ENCODE results near the gene MYH3. TPM values are rescaled to one million over a fixed set of nuclear protein-coding genes. Genes with fewer than 3 reads are reported as not detected.

The MYH3 gene
- total RNA-seq, 1 experiment from 2014 or later: 2.9 TPM

DNA sequence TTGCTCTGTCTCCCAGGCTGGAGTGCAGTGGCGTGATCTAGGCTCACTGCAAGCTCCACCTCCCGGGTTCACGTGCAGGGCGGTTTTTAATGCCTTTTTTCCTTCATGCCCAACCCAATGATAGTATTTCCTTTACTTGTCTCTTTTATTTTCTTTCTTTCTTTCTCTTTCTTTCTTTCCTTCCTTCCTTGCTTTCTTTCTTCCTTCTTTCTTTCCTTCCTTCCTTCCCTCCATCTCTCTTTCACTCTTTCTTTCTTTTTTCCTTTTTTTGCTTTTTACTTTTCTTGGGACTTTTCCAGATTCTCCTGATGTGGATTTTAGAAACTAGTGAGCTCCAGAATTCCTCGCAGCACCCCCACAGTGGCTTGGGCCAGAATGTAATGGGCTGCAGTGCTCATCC is 3.1 kb downstream of the MYH3 start:
- H3K9ac ChIP-seq (ENCODE audit: extremely low read depth, insufficient read length, low read length): no peak overlapping the region
- H4K8ac ChIP-seq (replicated peaks; ENCODE audit: insufficient read length, low read depth, low read length): no peak overlapping the region
- DNase-seq: no peak
- H3K18ac ChIP-seq (ENCODE audit: insufficient read length, low read depth, low read length): no peak overlapping the region
- no peak overlapping the region for H3K14ac ChIP-seq (ENCODE audit: insufficient read depth, low read length)
- no peak overlapping the region for H2BK120ac ChIP-seq (ENCODE audit: low read depth, low read length, poor library complexity, severe bottlenecking)
- H3K9me3 ChIP-seq (ENCODE audit: control insufficient read depth, low read depth, low read length): no peaks in the 10 kb centered on the region
- no peaks in the 10 kb centered on the region for H3K27me3 ChIP-seq (ENCODE audit: insufficient read depth, low read length)
- H3K23me2 ChIP-seq (ENCODE audit: insufficient read length, low read depth, low read length, poor library complexity, severe bottlenecking): no peaks in the 10 kb centered on the region
- no peak overlapping the region for H3K27ac ChIP-seq (ENCODE audit: insufficient read length, low read depth, low read length)
- H2BK12ac ChIP-seq (ENCODE audit: insufficient read length, low read depth, low read length): no peak overlapping the region
- no peak overlapping the region for H2AFZ ChIP-seq (ENCODE audit: low read length)
- no peak overlapping the region for H2AK5ac ChIP-seq (ENCODE audit: insufficient read length, low read length)
- Mint-ChIP-seq H3K4me1 (peaks cover 4 to 11% of the 10 kb centered on the region in 2 experiments; a peak in 3 of 4 replicates), H3K36me3 (ENCODE audit: insufficient read depth in 1 of 3, low read depth in 3 of 3) (no peaks in the 10 kb centered on the region), H3K27ac (peak overlapping the region in 1 of 3 experiments; percentile 59; a peak in 2 of 7 replicates), H3K9me3 (no peaks in the 10 kb centered on the region), H3K4me3 (no peak overlapping the region), H3K27me3 (ENCODE audit: low read depth) (no peaks in the 10 kb centered on the region; the same call in none of the 2 replicates)
- no peak overlapping the region for H3K23ac ChIP-seq (ENCODE audit: insufficient read length, low read depth, low read length)
- H3K79me2 ChIP-seq (ENCODE audit: insufficient read depth, low read length): no peaks in the 10 kb centered on the region
- H3K4me2 ChIP-seq (ENCODE audit: insufficient read depth, insufficient read length, low read length): no peak overlapping the region
- H2BK15ac ChIP-seq (ENCODE audit: low read depth, low read length): no peak overlapping the region
- TF ChIP-seq, protein P1, sequence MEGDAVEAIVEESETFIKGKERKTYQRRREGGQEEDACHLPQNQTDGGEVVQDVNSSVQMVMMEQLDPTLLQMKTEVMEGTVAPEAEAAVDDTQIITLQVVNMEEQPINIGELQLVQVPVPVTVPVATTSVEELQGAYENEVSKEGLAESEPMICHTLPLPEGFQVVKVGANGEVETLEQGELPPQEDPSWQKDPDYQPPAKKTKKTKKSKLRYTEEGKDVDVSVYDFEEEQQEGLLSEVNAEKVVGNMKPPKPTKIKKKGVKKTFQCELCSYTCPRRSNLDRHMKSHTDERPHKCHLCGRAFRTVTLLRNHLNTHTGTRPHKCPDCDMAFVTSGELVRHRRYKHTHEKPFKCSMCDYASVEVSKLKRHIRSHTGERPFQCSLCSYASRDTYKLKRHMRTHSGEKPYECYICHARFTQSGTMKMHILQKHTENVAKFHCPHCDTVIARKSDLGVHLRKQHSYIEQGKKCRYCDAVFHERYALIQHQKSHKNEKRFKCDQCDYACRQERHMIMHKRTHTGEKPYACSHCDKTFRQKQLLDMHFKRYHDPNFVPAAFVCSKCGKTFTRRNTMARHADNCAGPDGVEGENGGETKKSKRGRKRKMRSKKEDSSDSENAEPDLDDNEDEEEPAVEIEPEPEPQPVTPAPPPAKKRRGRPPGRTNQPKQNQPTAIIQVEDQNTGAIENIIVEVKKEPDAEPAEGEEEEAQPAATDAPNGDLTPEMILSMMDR (conservative IDR thresholded peaks at IDR 0.05): no peak
- no peaks in the 10 kb centered on the region for H3K79me1 ChIP-seq (ENCODE audit: insufficient read depth, low read depth, low read length, poor library complexity, severe bottlenecking)
- H2BK5ac ChIP-seq (ENCODE audit: insufficient read length, low read length): no peak overlapping the region
- H3K4me1 ChIP-seq (ENCODE audit: insufficient read depth, low read length): no peaks in the 10 kb centered on the region
- H3T11ph ChIP-seq (ENCODE audit: low read length): no peak overlapping the region
- H4K91ac ChIP-seq (ENCODE audit: insufficient read length, low read depth, low read length): no peak overlapping the region
- H2BK20ac ChIP-seq (ENCODE audit: low read depth, low read length, poor library complexity, severe bottlenecking): no peak overlapping the region
- no peak overlapping the region for H4K5ac ChIP-seq (ENCODE audit: insufficient read length, low read depth, low read length)
- H4K20me1 ChIP-seq (ENCODE audit: control insufficient read depth, insufficient read depth, insufficient read length): no peaks in the 10 kb centered on the region
- no peak overlapping the region for H3K56ac ChIP-seq (ENCODE audit: insufficient read length, low read depth, low read length)
- no peak overlapping the region for H3K4ac ChIP-seq (ENCODE audit: low read depth, low read length)
- no CpG with 5 or more reads among the region's 5 CpGs for WGBS (ENCODE audit: extremely low coverage, insufficient read length, low lambda C conversion rate)

All from H9 (cell line).